ENCODE measurements around the gene SKAP1. TPM values are rescaled to one million over a fixed set of nuclear protein-coding genes. Genes with fewer than 3 reads are reported as not detected.
A peak's percentile ranks its signal among the peaks of the same experiment; 100 is the strongest.
"Not testable (repeated sequence)": the region's sequence is repeated elsewhere in the genome, so short reads cannot be mapped to it uniquely, and the experiment has no call there.

The SKAP1 gene
- polyA plus RNA-seq, 6 donors from 2014 or later, result 79.3 to 166 (median 140) TPM

DNA sequence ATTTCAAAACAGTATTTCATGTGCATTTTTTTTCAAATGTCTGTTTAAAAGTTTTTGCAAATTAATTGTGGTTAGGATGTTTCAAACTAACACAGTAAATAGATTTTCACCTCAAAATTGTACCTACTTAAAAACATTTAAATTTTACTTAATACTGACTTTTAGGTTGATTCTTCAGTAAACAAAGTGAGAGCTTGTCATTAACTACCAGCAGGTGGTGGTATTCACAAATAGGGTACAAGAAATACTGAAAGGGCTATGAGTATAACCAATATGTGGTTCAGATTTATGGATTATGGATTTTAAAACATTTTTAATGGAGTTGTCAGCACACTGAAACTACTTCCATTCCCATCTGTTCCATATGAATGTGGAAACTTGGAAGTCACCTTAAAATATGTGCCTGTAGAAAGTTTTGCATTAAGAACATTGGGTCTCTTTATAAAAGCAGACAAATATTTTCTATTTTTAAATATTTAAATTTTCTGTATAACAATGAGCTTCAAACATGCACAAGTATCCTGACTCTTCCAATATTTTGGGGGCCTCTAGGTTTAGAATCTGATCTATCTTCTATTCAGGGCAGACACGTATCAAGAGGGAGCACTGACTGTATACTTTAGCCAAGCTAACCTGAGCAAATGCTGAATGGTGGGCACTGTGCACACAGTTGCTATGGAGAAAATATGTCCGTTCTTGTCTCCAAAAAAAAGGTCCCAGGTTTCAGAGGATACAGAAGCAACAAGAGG, 166.9 kb downstream of the SKAP1 start:
- Mint-ChIP-seq H3K27me3 (no peaks in the 10 kb centered on the region), H3K9me3 (no peaks in the 10 kb centered on the region), H3K4me1 (no peaks in the 10 kb centered on the region), H3K27ac (no peak overlapping the region), H3K4me3 (no peak overlapping the region), H3K36me3 (no peaks in the 10 kb centered on the region)
- ATAC-seq (ENCODE audit: low read depth in 2 of 2) (no peak), DNase-seq (no peak)

DNA sequence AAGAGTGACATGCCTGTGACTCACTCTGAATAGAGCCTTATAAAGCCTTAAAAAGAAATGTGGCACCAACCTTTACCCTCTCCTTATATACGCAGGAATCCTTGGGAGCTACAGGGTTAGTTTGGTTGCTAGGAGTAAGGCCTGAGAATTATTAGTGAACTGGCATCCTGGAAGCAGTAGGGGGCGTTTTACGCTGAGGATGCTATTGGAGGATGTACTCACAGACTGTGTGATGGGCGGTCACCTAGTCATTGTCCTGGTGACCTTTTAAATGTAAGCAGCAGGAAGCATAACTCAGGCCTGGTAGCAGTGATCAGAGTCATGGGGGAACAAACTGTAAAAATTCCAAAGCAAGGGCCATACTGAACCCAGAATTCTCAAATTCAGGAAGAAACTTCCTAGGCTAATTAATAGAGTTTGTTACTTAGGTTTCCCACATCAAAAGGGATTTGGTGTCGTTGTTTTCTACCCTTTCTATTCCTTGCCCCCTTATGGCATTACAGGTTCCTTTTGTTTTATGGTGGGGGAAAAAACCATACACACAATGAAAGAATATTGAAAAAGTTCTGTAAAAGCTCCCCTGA, 168.6 kb downstream of the SKAP1 start:
- no peak for DNase-seq
- Mint-ChIP-seq H3K27me3 (peaks cover 0 to 4% (median 0%) of the 10 kb centered on the region in 3 donors), H3K9me3 (no peaks in the 10 kb centered on the region), H3K4me1 (no peaks in the 10 kb centered on the region), H3K36me3 (peaks cover 0 to 5% of the 10 kb centered on the region in 2 donors), H3K4me3 (no peak overlapping the region), H3K27ac (no peak overlapping the region)
- ATAC-seq (ENCODE audit: low read depth in 2 of 2), result no peak

DNA sequence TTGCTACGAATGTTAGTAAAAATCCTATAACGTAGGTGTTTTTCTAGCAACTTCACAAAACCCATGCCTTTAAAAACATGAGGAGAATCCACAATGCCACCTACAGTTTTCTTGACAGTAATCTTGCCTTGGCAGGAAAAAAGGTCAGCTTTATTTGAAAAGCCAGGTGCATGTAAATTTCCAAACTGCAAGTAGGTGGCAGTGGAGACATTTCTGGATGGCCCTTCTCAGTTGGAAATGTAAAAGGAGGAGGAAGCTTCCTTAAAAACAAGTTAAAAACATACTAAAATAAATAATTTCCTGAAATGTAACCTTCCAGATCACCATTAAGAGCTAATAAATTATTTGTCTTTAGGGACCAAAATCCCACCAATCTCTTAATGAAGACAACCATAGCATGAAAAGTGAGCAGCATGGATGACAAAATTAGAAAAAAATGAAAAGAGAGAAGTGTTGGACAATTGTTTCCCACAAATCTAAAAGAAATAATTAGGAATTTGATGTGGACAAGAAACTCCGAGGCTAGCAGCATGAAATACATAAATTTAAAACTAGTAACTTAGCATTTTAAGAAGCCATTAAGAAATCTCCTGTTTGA, 170.2 kb downstream of the SKAP1 start:
- Mint-ChIP-seq H3K27me3 (peaks cover 0 to 6% (median 0%) of the 10 kb centered on the region in 3 donors), H3K27ac (no peak overlapping the region), H3K9me3 (no peaks in the 10 kb centered on the region), H3K4me3 (no peak overlapping the region), H3K4me1 (no peaks in the 10 kb centered on the region), H3K36me3 (peaks cover 0 to 5% of the 10 kb centered on the region in 2 donors)
- DNase-seq, result no peak
- ATAC-seq (ENCODE audit: low read depth in 2 of 2), result no peak

DNA sequence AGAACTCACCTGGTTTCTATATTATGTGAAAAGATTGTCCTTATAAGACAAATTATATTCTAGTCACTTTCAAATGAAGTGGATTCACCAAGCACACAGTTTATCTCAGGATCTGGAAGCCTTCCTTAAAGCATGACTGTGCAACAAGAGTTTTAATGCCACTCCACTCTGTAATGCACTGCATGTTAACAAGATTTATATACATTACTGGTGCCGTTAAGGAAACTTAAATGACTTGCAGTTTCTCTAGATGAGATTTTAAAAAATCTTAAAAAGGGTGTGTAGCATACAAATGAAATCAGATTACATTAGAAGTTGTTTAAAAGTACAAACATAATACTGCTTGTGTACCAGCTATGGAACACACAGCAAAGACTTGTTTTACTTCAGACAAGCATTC, 171.7 kb downstream of the SKAP1 start:
- no peaks in the 10 kb centered on the region for H3K9me3 Mint-ChIP-seq
- peaks cover 0 to 5% of the 10 kb centered on the region in 2 donors for H3K36me3 Mint-ChIP-seq
- no peak overlapping the region for H3K4me3 Mint-ChIP-seq
- H3K27me3 Mint-ChIP-seq, result peaks cover 0 to 6% (median 0%) of the 10 kb centered on the region in 3 donors
- DNase-seq, result no peak
- H3K4me1 Mint-ChIP-seq, result no peaks in the 10 kb centered on the region
- no peak overlapping the region for H3K27ac Mint-ChIP-seq
- ATAC-seq (ENCODE audit: low read depth in 2 of 2), result no peak

DNA sequence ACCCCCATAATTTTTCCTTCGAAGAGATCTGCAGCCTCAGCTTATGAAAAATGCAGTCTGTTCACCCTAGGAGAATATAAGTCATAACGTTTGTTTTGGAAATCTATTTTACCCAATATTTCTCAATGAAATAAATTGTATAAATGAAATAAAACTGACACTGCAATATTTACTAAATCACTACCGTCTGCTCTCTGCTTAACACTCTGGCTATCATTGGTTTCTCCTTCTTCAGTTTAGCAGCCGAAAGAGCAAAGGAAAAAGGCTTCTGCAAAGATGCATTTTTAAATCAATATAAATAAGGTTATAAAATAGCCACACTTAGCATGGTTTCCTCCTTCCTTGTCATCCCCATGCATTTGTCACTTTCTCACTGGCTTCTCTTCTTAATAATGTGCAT, 174.3 kb downstream of the SKAP1 start:
- peaks cover 0 to 6% (median 0%) of the 10 kb centered on the region in 3 donors for H3K27me3 Mint-ChIP-seq
- H3K36me3 Mint-ChIP-seq, result peaks cover 0 to 5% of the 10 kb centered on the region in 2 donors
- no peak overlapping the region for H3K4me3 Mint-ChIP-seq
- no peak for ATAC-seq (ENCODE audit: low read depth in 2 of 2)
- no peaks in the 10 kb centered on the region for H3K4me1 Mint-ChIP-seq
- no peaks in the 10 kb centered on the region for H3K9me3 Mint-ChIP-seq
- DNase-seq, result no peak
- H3K27ac Mint-ChIP-seq, result no peak overlapping the region

GRCh38 chr17:48254896-48255295, 175.1 kb downstream of the SKAP1 start:
- Mint-ChIP-seq H3K36me3 (peaks cover 0 to 5% of the 10 kb centered on the region in 2 donors), H3K27me3 (peaks cover 0 to 6% (median 0%) of the 10 kb centered on the region in 3 donors), H3K4me3 (peak overlapping the region in 1 of 8 donors; percentile 17), H3K4me1 (no peaks in the 10 kb centered on the region), H3K27ac (no peak overlapping the region), H3K9me3 (no peaks in the 10 kb centered on the region)
- DNase-seq (no peak), ATAC-seq (ENCODE audit: low read depth in 2 of 2) (no peak)

DNA sequence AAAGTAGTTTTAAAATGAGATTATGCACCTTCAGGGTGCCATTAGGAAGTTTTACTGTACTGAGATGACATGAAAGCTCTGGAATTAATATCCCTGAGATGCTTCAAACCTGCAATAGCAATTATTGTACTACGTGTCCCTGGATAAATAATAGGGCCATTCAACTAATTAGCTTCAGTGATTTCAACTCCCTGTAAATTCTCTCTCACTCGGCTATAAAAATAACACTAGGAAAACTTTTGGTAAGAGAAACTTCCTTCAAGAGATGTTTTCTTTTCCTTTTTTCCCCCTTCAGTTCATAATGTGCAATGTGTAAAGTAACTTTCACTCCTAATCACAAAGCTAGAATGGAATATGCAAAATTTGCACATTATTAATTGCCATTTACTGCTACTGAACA, 176.0 kb downstream of the SKAP1 start:
- DNase-seq (no peak), ATAC-seq (ENCODE audit: low read depth in 2 of 2) (no peak)
- no peak overlapping the region for H3K27ac Mint-ChIP-seq
- H3K36me3 Mint-ChIP-seq, result peaks cover 0 to 5% of the 10 kb centered on the region in 2 donors
- H3K27me3 Mint-ChIP-seq, result peaks cover 0 to 6% (median 0%) of the 10 kb centered on the region in 3 donors
- no peak overlapping the region for H3K4me3 Mint-ChIP-seq
- H3K4me1 Mint-ChIP-seq, result no peaks in the 10 kb centered on the region
- H3K9me3 Mint-ChIP-seq, result no peaks in the 10 kb centered on the region

GRCh38 chr17:48251950-48252349, 178.1 kb downstream of the SKAP1 start:
- H3K4me1 Mint-ChIP-seq, result no peaks in the 10 kb centered on the region
- H3K27me3 Mint-ChIP-seq, result peaks cover 0 to 6% (median 0%) of the 10 kb centered on the region in 3 donors
- H3K27ac Mint-ChIP-seq, result no peak overlapping the region
- no peaks in the 10 kb centered on the region for H3K9me3 Mint-ChIP-seq
- H3K4me3 Mint-ChIP-seq, result no peak overlapping the region
- DNase-seq (no peak), ATAC-seq (ENCODE audit: low read depth in 2 of 2) (no peak)
- H3K36me3 Mint-ChIP-seq, result no peaks in the 10 kb centered on the region

DNA sequence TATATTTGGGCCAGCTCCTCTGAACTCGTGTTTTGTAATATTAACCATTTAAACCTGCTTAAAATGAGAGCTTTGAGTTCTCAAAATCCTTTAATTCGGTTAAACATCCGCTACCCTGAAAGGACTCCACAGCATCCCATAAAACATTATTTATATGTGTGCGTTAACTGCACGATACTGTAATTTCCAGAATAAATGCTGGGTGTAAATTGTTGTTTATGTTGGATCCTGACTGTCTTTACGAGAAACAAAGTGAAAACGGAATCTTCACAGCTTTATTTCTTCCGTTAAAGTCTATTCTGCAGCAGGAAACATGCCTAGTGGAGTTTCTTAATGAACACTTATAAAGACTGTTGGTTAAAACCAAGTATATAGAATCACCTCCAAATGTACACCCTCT, 179.1 kb downstream of the SKAP1 start:
- Mint-ChIP-seq H3K4me3 (no peak overlapping the region), H3K27me3 (no peaks in the 10 kb centered on the region), H3K36me3 (no peaks in the 10 kb centered on the region), H3K27ac (no peak overlapping the region), H3K9me3 (no peaks in the 10 kb centered on the region), H3K4me1 (no peaks in the 10 kb centered on the region)
- ATAC-seq (ENCODE audit: low read depth in 2 of 2), result no peak
- DNase-seq, result no peak

- not testable (repeated sequence) for ATAC-seq (ENCODE audit: low read depth in 2 of 2); H3K27ac Mint-ChIP-seq; H3K4me1 Mint-ChIP-seq; H3K27me3 Mint-ChIP-seq; DNase-seq; H3K36me3 Mint-ChIP-seq; H3K9me3 Mint-ChIP-seq
- peak overlapping the region in 1 of 8 donors; percentile 38 for H3K4me3 Mint-ChIP-seq
Observed at GRCh38 chr17:48250059-48250458, 180.0 kb downstream of the SKAP1 start.

- no peaks in the 10 kb centered on the region for H3K27me3 Mint-ChIP-seq
- no peak overlapping the region for H3K27ac Mint-ChIP-seq
- H3K4me1 Mint-ChIP-seq, result peaks cover 8 to 19% (median 12%) of the 10 kb centered on the region in 3 donors
- H3K9me3 Mint-ChIP-seq, result no peaks in the 10 kb centered on the region
- ATAC-seq (ENCODE audit: low read depth in 2 of 2), result no peak
- no peak overlapping the region for H3K4me3 Mint-ChIP-seq
- DNase-seq, result no peak
- no peaks in the 10 kb centered on the region for H3K36me3 Mint-ChIP-seq
Observed at GRCh38 chr17:48247603-48248002, 182.4 kb downstream of the SKAP1 start.

DNA sequence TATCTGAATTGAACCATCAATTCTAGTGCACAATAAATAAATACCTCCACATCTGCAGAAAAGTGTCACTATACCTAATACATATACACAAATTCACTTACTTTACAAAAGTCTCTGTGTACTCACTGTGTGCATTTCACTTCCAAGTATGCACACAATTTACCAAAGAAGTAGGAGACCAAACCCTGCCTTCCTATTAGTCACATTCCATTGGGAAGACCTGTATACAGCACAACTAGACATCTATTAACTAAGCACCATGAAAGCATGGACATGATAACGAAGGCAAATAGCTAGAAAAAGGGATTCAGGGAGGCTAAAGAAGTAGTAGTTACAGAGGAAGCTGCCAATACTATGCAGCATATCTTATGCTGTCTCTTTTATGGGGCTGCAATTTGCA, 183.0 kb downstream of the SKAP1 start:
- ATAC-seq (ENCODE audit: low read depth in 2 of 2) (no peak), DNase-seq (no peak)
- Mint-ChIP-seq H3K4me1 (peaks cover 8 to 20% (median 12%) of the 10 kb centered on the region in 3 donors), H3K9me3 (no peaks in the 10 kb centered on the region), H3K27me3 (no peaks in the 10 kb centered on the region), H3K4me3 (no peak overlapping the region), H3K27ac (peak overlapping the region in 2 of 6 donors; percentile 45 to 77), H3K36me3 (no peaks in the 10 kb centered on the region)

GRCh38 chr17:48246612-48247011, 183.4 kb downstream of the SKAP1 start:
- Mint-ChIP-seq H3K9me3 (no peaks in the 10 kb centered on the region), H3K27me3 (no peaks in the 10 kb centered on the region), H3K4me1 (peaks cover 8 to 24% (median 15%) of the 10 kb centered on the region in 3 donors), H3K27ac (peak overlapping the region in 2 of 6 donors; percentile 51 to 77), H3K36me3 (no peaks in the 10 kb centered on the region), H3K4me3 (no peak overlapping the region)
- DNase-seq (no peak), ATAC-seq (ENCODE audit: low read depth in 2 of 2) (no peak)

GRCh38 chr17:48245465-48246033, 184.5 kb downstream of the SKAP1 start:
- not testable (repeated sequence) for ATAC-seq (ENCODE audit: low read depth in 2 of 2); H3K9me3 Mint-ChIP-seq; H3K27me3 Mint-ChIP-seq; DNase-seq; H3K36me3 Mint-ChIP-seq; H3K27ac Mint-ChIP-seq
- Mint-ChIP-seq H3K4me1 (peaks cover 8 to 32% (median 21%) of the 10 kb centered on the region in 3 donors), H3K4me3 (peak overlapping the region in 1 of 8 donors; percentile 44)
